Neural cell (in vitro differentiated cells): ENCODE data around the gene MLC1. TPM values are rescaled to one million over a fixed set of nuclear protein-coding genes. Genes with fewer than 3 reads are reported as not detected.

Experiments used
- H2AFZ ChIP-seq: fragments of 200-600, 300-800 bp; sonication (generic), shearing (Covaris generic); 2 replicates; pipeline ENCODE4 v1.6.0; 2014; ENCODE audit warnings: low read depth, mild to moderate bottlenecking, antibody characterized with exemption, low read length, moderate library complexity
- H3F3A ChIP-seq: fragments of 200-600 bp; shearing (Covaris generic); 2 replicates; pipeline ENCODE4 v1.6.1; 2016; ENCODE audit warnings: mild to moderate bottlenecking, moderate library complexity, mixed read lengths, antibody characterized with exemption, low read length; ENCODE audit not compliant: insufficient read depth, poor library complexity, severe bottlenecking
- H3K27ac ChIP-seq: fragments of 200-600, 300-800 bp; sonication (generic), shearing (Covaris generic); 2 replicates; pipeline ENCODE4 v1.5.1; 2014; ENCODE audit warnings: mild to moderate bottlenecking, low read length, moderate library complexity
- H3K27me3 ChIP-seq: fragments of 300-800, 200-600 bp; sonication (generic), shearing (Covaris generic); 2 replicates; pipeline ENCODE4 v1.6.0; 2014; ENCODE audit warnings: mild to moderate bottlenecking, low read depth, low read length, moderate library complexity; ENCODE audit not compliant: insufficient read depth
- H3K36me3 ChIP-seq: fragments of 300-800, 200-600 bp; sonication (generic), shearing (Covaris generic); 2 replicates; pipeline ENCODE4 v1.5.1; 2014; ENCODE audit warnings: mild to moderate bottlenecking, antibody characterized with exemption, low read length, moderate library complexity; ENCODE audit not compliant: insufficient read depth
- H3K4me2 ChIP-seq: fragments of 300-800, 200-600 bp; sonication (generic), shearing (Covaris generic); 2 replicates; pipeline ENCODE4 v1.6.0; 2014; ENCODE audit warnings: mild to moderate bottlenecking, low read length
- H3K4me3 ChIP-seq: fragments of 300-800, 200-600 bp; sonication (generic), shearing (Covaris generic); 2 replicates; pipeline ENCODE4 v1.5.1; 2014; ENCODE audit warnings: mild to moderate bottlenecking, low read length, moderate library complexity
- H3K79me2 ChIP-seq: fragments of 200-600 bp; shearing (Covaris generic); replicated peaks from 2 replicates; pipeline ENCODE4 v1.6.0; 2014; ENCODE audit warnings: mild to moderate bottlenecking, low read length, moderate library complexity; ENCODE audit not compliant: insufficient read depth
- H3K9ac ChIP-seq: fragments of 300-800, 200-600 bp; sonication (generic), shearing (Covaris generic); 2 replicates; pipeline ENCODE4 v1.6.1; 2016; ENCODE audit warnings: mild to moderate bottlenecking, low read length, mixed read lengths
- H3K9me2 ChIP-seq: fragments of 200-600 bp; shearing (Covaris generic); 2 replicates; pipeline ENCODE4 v1.6.1; 2016; ENCODE audit warnings: mild to moderate bottlenecking, low read length, mixed read lengths; ENCODE audit not compliant: insufficient read depth
- H3K9me3 ChIP-seq: fragments of 200-600, 300-800 bp; sonication (generic), shearing (Covaris generic); 2 replicates; pipeline ENCODE4 v1.6.1; 2016; ENCODE audit warnings: mild to moderate bottlenecking, mixed run types, low read length, moderate library complexity, mixed read lengths
- H4K20me1 ChIP-seq: fragments of 200-600 bp; shearing (Covaris generic); 2 replicates; pipeline ENCODE4 v1.6.1; 2016; ENCODE audit warnings: mild to moderate bottlenecking, mixed run types; ENCODE audit not compliant: insufficient read depth
- EP300 ChIP-seq: fragments of 450-650 bp; conservative IDR thresholded peaks from 2 replicates; pipeline ENCODE4 v1.6.1; 2014; ENCODE audit warnings: antibody characterized with exemption, mild to moderate bottlenecking, moderate library complexity; ENCODE audit not compliant: poor library complexity, severe bottlenecking
- EZH2 ChIP-seq: fragments of 200-600, 300-800 bp; shearing (Covaris generic), sonication (generic); IDR thresholded peaks from 2 replicates; pipeline ENCODE4 v1.6.1; 2014; ENCODE audit warnings: antibody characterized with exemption, low read length, borderline replicate concordance, mild to moderate bottlenecking; ENCODE audit not compliant: insufficient read depth, poor library complexity, severe bottlenecking
- MXI1 ChIP-seq: fragments of 450-650 bp; conservative IDR thresholded peaks from 2 replicates; pipeline ENCODE4 v1.6.1; 2014; ENCODE audit warnings: antibody characterized with exemption, mild to moderate bottlenecking; ENCODE audit not compliant: poor library complexity, severe bottlenecking
- POLR2AphosphoS5 ChIP-seq: IDR thresholded peaks from 2 replicates; pipeline ENCODE4 v1.6.1; 2012
- RAD21 ChIP-seq: fragments of 450-650 bp; conservative IDR thresholded peaks from 2 replicates; pipeline ENCODE4 v1.6.1; 2014; ENCODE audit warnings: antibody characterized with exemption, mild to moderate bottlenecking, moderate library complexity
- SMC3 ChIP-seq: fragments of 450-650 bp; conservative IDR thresholded peaks from 2 replicates; pipeline ENCODE4 v1.6.1; 2014; ENCODE audit warnings: antibody characterized with exemption, mild to moderate bottlenecking, moderate library complexity; ENCODE audit not compliant: poor library complexity
- TAF1 ChIP-seq: IDR thresholded peaks from 2 replicates; pipeline ENCODE4 v1.6.1; 2012; ENCODE audit warnings: low read depth
- polyA plus RNA-seq: library from polyadenylated mRNA; depleted of rRNA; stranded (reverse); fragments of >200 nt; gene quantifications from 2 replicates; pipeline ENCODE4 v1.2.3, GENCODE V29; 2014
- TF ChIP-seq, protein P1 (sequence below): fragments of 450-650 bp; IDR thresholded peaks from 2 replicates; pipeline ENCODE4 v1.5.1; 2014; ENCODE audit warnings: antibody characterized with exemption, mild to moderate bottlenecking, moderate library complexity; ENCODE audit not compliant: poor library complexity, severe bottlenecking
- TF ChIP-seq, protein P2 (sequence below): IDR thresholded peaks from 2 replicates; pipeline ENCODE4 v1.6.1; 2012; ENCODE audit warnings: borderline replicate concordance

The MLC1 gene
- polyA plus RNA-seq, 1 donor from 2014 or later: not detected

DNA sequence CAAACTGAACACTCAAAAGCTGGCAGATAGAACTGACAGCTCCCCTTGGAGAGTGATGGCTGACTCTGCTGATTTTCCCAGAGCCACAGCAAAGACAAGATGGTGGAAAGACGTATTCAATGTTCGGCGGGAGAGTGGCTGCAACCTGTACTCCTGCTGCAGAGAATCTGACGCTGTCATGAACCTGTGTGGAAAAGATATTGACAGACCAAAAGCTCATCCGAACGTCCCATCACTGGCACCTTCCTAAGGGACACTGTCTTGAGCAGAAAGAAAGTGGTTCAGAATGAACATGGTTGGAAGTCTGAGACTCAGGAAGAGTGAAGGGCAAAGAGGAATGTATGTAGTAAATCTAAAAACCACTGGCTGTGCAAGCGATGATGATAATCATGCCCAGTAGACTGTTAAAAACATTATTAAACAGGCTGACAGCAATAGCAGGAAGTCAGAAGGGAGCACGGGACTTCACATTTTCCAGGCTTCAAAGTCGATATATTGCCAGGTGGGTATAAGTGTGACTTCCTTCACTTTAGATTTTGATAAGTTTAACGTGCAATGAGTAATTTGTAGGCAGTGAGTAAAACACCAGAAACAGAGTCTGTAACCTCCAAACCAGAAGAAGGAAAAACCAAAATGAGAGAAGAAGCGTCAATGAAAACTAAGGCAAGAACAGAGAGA lies 66.5 kb downstream of the MLC1 start:
- H3K79me2 ChIP-seq: no peaks in the 10 kb centered on the region
- H3K4me2 ChIP-seq: no peak overlapping the region
- H3F3A ChIP-seq: no peaks in the 10 kb centered on the region
- no peaks in the 10 kb centered on the region for H4K20me1 ChIP-seq
- H3K36me3 ChIP-seq: no peaks in the 10 kb centered on the region
- H3K9me3 ChIP-seq: peaks cover 6% of the 10 kb centered on the region
- H3K9me2 ChIP-seq: no peaks in the 10 kb centered on the region
- H3K4me3 ChIP-seq: peak overlapping the region; percentile 8
- H2AFZ ChIP-seq: no peak overlapping the region
- H3K27me3 ChIP-seq: peaks cover 27% of the 10 kb centered on the region
- no peak overlapping the region for H3K9ac ChIP-seq
- no peak overlapping the region for H3K27ac ChIP-seq
- TF ChIP-seq SMC3 (no peak), EP300 (peak; percentile 24)
- TF ChIP-seq, protein P1, sequence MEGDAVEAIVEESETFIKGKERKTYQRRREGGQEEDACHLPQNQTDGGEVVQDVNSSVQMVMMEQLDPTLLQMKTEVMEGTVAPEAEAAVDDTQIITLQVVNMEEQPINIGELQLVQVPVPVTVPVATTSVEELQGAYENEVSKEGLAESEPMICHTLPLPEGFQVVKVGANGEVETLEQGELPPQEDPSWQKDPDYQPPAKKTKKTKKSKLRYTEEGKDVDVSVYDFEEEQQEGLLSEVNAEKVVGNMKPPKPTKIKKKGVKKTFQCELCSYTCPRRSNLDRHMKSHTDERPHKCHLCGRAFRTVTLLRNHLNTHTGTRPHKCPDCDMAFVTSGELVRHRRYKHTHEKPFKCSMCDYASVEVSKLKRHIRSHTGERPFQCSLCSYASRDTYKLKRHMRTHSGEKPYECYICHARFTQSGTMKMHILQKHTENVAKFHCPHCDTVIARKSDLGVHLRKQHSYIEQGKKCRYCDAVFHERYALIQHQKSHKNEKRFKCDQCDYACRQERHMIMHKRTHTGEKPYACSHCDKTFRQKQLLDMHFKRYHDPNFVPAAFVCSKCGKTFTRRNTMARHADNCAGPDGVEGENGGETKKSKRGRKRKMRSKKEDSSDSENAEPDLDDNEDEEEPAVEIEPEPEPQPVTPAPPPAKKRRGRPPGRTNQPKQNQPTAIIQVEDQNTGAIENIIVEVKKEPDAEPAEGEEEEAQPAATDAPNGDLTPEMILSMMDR: no peak

- peaks cover 6% of the 10 kb centered on the region for H3K9me3 ChIP-seq
- no peak overlapping the region for H3K4me3 ChIP-seq
- TF ChIP-seq, protein P2, sequence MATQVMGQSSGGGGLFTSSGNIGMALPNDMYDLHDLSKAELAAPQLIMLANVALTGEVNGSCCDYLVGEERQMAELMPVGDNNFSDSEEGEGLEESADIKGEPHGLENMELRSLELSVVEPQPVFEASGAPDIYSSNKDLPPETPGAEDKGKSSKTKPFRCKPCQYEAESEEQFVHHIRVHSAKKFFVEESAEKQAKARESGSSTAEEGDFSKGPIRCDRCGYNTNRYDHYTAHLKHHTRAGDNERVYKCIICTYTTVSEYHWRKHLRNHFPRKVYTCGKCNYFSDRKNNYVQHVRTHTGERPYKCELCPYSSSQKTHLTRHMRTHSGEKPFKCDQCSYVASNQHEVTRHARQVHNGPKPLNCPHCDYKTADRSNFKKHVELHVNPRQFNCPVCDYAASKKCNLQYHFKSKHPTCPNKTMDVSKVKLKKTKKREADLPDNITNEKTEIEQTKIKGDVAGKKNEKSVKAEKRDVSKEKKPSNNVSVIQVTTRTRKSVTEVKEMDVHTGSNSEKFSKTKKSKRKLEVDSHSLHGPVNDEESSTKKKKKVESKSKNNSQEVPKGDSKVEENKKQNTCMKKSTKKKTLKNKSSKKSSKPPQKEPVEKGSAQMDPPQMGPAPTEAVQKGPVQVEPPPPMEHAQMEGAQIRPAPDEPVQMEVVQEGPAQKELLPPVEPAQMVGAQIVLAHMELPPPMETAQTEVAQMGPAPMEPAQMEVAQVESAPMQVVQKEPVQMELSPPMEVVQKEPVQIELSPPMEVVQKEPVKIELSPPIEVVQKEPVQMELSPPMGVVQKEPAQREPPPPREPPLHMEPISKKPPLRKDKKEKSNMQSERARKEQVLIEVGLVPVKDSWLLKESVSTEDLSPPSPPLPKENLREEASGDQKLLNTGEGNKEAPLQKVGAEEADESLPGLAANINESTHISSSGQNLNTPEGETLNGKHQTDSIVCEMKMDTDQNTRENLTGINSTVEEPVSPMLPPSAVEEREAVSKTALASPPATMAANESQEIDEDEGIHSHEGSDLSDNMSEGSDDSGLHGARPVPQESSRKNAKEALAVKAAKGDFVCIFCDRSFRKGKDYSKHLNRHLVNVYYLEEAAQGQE: no peak
- TF ChIP-seq EP300 (no peak), RAD21 (no peak), EZH2 (no peak), SMC3 (no peak), TAF1 (no peak), MXI1 (no peak), POLR2AphosphoS5 (no peak)
- TF ChIP-seq, protein P1: no peak
- H3K9me2 ChIP-seq: no peaks in the 10 kb centered on the region
- H2AFZ ChIP-seq: no peak overlapping the region
- peaks cover 37% of the 10 kb centered on the region for H3K27me3 ChIP-seq
- H3K79me2 ChIP-seq: no peaks in the 10 kb centered on the region
- H3K9ac ChIP-seq: no peak overlapping the region
- H3K27ac ChIP-seq: no peak overlapping the region
- no peaks in the 10 kb centered on the region for H4K20me1 ChIP-seq
- no peaks in the 10 kb centered on the region for H3F3A ChIP-seq
- H3K4me2 ChIP-seq: no peak overlapping the region
- no peaks in the 10 kb centered on the region for H3K36me3 ChIP-seq
These were observed 67.5 kb downstream of the MLC1 start for GRCh38 chr22:50017701-50018224.
